CD4-positive, alpha-beta T cell treated with Interleukin-17A for 1 hour (primary cell): ENCODE results near the gene NUCKS1.

ENCODE experiments used
- DNase-seq: peaks from one replicate; pipeline ENCODE4 v3.0.0-alpha.2; 2020

The NUCKS1 gene

GRCh38 chr1:205769641-205770365 lies 19.8 kb upstream of the NUCKS1 start:
- no peak for DNase-seq

GRCh38 chr1:205767248-205767647 lies 17.3 kb upstream of the NUCKS1 start:
- no peak for DNase-seq

- DNase-seq, result no peak
Observed at GRCh38 chr1:205766570-205766969, 16.6 kb upstream of the NUCKS1 start.

- no peak for DNase-seq
Observed at GRCh38 chr1:205766038-205766437, 16.1 kb upstream of the NUCKS1 start.

GRCh38 chr1:205764578-205764977 lies 14.6 kb upstream of the NUCKS1 start:
- no peak for DNase-seq

GRCh38 chr1:205763980-205764379 lies 14.0 kb upstream of the NUCKS1 start:
- no peak for DNase-seq

GRCh38 chr1:205760606-205761005 lies 10.6 kb upstream of the NUCKS1 start:
- no peak for DNase-seq

GRCh38 chr1:205756552-205756951 lies 6.6 kb upstream of the NUCKS1 start:
- no peak for DNase-seq

GRCh38 chr1:205754857-205755256 lies 4.9 kb upstream of the NUCKS1 start:
- no peak for DNase-seq

- DNase-seq, result no peak
Observed at GRCh38 chr1:205751036-205751651, 1.2 kb upstream of the NUCKS1 start.

GRCh38 chr1:205749234-205750137 lies 496 bp downstream of the NUCKS1 start:
- peak; percentile 96 for DNase-seq

- DNase-seq, result peak; percentile 36
Observed at GRCh38 chr1:205748403-205749233, 1.4 kb downstream of the NUCKS1 start.

GRCh38 chr1:205746757-205747412 lies 3.1 kb downstream of the NUCKS1 start:
- DNase-seq, result no peak

GRCh38 chr1:205744403-205744802 lies 5.6 kb downstream of the NUCKS1 start:
- no peak for DNase-seq

GRCh38 chr1:205743977-205744376 lies 6.0 kb downstream of the NUCKS1 start:
- no peak for DNase-seq

- DNase-seq, result no peak
Observed at GRCh38 chr1:205741681-205742080, 8.3 kb downstream of the NUCKS1 start.

- DNase-seq, result no peak
Observed at GRCh38 chr1:205739348-205740160, 10.4 kb downstream of the NUCKS1 start.

GRCh38 chr1:205735218-205735617 lies 14.8 kb downstream of the NUCKS1 start:
- no peak for DNase-seq

GRCh38 chr1:205733438-205734175 lies 16.4 kb downstream of the NUCKS1 start:
- DNase-seq, result no peak

- DNase-seq, result no peak
Observed at GRCh38 chr1:205729945-205730610, 19.9 kb downstream of the NUCKS1 start.
